Prostate gland (tissue), 2 donors: ENCODE measurements around the gene NEK1.

Source experiments
- POLR2A ChIP-seq: fragments of 450-650 bp; IDR thresholded peaks from one replicate; pipeline ENCODE4 v1.6.1; 2016; ENCODE audit warnings: antibody characterized with exemption, mild to moderate bottlenecking
- POLR2AphosphoS5 ChIP-seq: sonication (generic); formaldehyde crosslinking; IDR thresholded peaks from one replicate; pipeline ENCODE4 v1.6.1; 2017; ENCODE audit warnings: antibody characterized with exemption
- TF ChIP-seq, protein P1 (sequence below), 4 experiments: fragments of 200-600 bp in 2 of 4; fragments of 450-650 bp in 2 of 4; sonication (generic) in 2 of 4; IDR thresholded peaks; 1 replicate in 3 of 4; 2 replicates in 1 of 4; pipeline ENCODE4 v1.5.1; 2016 to 2019; ENCODE audit warnings: antibody characterized with exemption in 4 of 4, mild to moderate bottlenecking in 2 of 4, moderate library complexity in 2 of 4

DNA sequence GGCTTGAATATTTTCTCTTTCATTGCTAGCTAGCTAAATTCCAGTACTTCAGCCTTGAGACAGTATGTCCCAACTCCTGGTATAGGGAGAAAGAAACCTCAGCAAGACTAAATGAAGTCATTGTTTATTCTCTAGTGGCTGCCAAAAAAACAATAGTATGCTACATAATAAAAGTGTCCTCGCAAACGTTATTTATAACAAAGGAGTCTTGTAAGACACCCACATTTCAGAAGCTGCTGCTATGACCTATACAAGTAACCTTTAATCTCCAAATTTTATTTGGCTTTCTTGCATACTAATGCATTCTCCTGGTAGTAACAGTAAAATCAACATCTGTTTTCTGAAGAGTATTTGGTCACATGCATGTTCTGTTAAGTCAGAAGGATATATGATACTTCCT is 28.8 kb downstream of the NEK1 start:
- TF ChIP-seq, protein P1, sequence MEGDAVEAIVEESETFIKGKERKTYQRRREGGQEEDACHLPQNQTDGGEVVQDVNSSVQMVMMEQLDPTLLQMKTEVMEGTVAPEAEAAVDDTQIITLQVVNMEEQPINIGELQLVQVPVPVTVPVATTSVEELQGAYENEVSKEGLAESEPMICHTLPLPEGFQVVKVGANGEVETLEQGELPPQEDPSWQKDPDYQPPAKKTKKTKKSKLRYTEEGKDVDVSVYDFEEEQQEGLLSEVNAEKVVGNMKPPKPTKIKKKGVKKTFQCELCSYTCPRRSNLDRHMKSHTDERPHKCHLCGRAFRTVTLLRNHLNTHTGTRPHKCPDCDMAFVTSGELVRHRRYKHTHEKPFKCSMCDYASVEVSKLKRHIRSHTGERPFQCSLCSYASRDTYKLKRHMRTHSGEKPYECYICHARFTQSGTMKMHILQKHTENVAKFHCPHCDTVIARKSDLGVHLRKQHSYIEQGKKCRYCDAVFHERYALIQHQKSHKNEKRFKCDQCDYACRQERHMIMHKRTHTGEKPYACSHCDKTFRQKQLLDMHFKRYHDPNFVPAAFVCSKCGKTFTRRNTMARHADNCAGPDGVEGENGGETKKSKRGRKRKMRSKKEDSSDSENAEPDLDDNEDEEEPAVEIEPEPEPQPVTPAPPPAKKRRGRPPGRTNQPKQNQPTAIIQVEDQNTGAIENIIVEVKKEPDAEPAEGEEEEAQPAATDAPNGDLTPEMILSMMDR (IDR thresholded peaks at IDR 0.05) = no peak
- TF ChIP-seq POLR2AphosphoS5 (no peak), POLR2A (no peak)
